Panc1 (cell line): Measurements from ENCODE around the gene ONECUT2. TPM values are rescaled to one million over a fixed set of nuclear protein-coding genes. Genes with fewer than 3 reads are reported as not detected.
"Not testable (repeated sequence)": the region's sequence is repeated elsewhere in the genome, so short reads cannot be mapped to it uniquely, and the experiment has no call there.

Experiments used
- ATAC-seq: fragments of 200-7000 bp; cut with Tn5 transposase; 2 replicates; pipeline ENCODE4 v1.9.1; 2020; ENCODE audit warnings: mild to moderate bottlenecking, moderate library complexity
- BruUV-seq: library from RNA; stranded (reverse); fragments of 400-500 nt; replicated peaks from 2 replicates; lab custom pipeline; 2021; lab: Mats Ljungman, UMichigan
- CTCF ChIA-PET: fragments of 300-600 bp; sonication (Branson Sonifier 250); formaldehyde crosslinking; loops from one replicate; lab custom pipeline; 2022; ENCODE audit warnings: antibody characterized with exemption; lab: Charles Lee
- POLR2A ChIA-PET: fragments of 300-600 bp; sonication (Branson Sonifier 250); formaldehyde crosslinking; loops from one replicate; lab custom pipeline; 2022; ENCODE audit warnings: antibody characterized with exemption; lab: Charles Lee
- DNase-seq: peaks from one replicate; pipeline ENCODE4 v3.0.0-alpha.2; 2010; ENCODE audit warnings: low read depth, low spot score
- H3K27ac ChIP-seq: 2 replicates; pipeline ENCODE4 v1.5.1; 2011; ENCODE audit warnings: mild to moderate bottlenecking, low read length, inconsistent platforms
- H3K27me3 ChIP-seq: fragments of 200-500 bp; sonication (Bioruptor generic); 2 replicates; pipeline ENCODE4 v1.6.0; 2014; ENCODE audit warnings: low read length, inconsistent platforms; ENCODE audit not compliant: control insufficient read depth, insufficient read depth
- H3K36me3 ChIP-seq: fragments of 200-500 bp; sonication (Bioruptor generic); 2 replicates; pipeline ENCODE4 v1.5.1; 2014; ENCODE audit warnings: inconsistent platforms, mild to moderate bottlenecking, low read length, moderate library complexity; ENCODE audit not compliant: control insufficient read depth, insufficient read depth
- H3K4me1 ChIP-seq: 2 replicates; pipeline ENCODE4 v1.5.1; 2011; ENCODE audit warnings: inconsistent platforms, mild to moderate bottlenecking, low read length, moderate library complexity; ENCODE audit not compliant: control insufficient read depth, insufficient read depth
- H3K4me3 ChIP-seq, 2 experiments: 2 replicates each; pipeline ENCODE4 v1.5.1; 2011 to 2012; ENCODE audit warnings: low read depth in 2 of 2, low read length in 2 of 2, mild to moderate bottlenecking in 2 of 2, inconsistent platforms in 1 of 2, moderate library complexity in 1 of 2
- H3K9me3 ChIP-seq: fragments of 200-500 bp; sonication (Bioruptor generic); 2 replicates; pipeline ENCODE4 v1.5.1; 2014; ENCODE audit warnings: low read depth, mild to moderate bottlenecking, inconsistent platforms, low read length, moderate library complexity; ENCODE audit not compliant: control insufficient read depth, insufficient read depth
- POLR2AphosphoS5 ChIP-seq: IDR thresholded peaks from 2 replicates; pipeline ENCODE4 v1.6.1; 2012; ENCODE audit warnings: mild to moderate bottlenecking, low read depth, low read length, moderate library complexity
- SIN3A ChIP-seq: IDR thresholded peaks from 2 replicates; pipeline ENCODE4 v1.6.1; 2012; ENCODE audit warnings: low read depth, mild to moderate bottlenecking, low read length, moderate library complexity, borderline replicate concordance; ENCODE audit not compliant: insufficient read depth
- TCF7L2 ChIP-seq: IDR thresholded peaks from 2 replicates; pipeline ENCODE4 v1.6.1; 2011; ENCODE audit warnings: mild to moderate bottlenecking, low read depth, low read length, inconsistent platforms
- in situ Hi-C: cut with HindIII; loops from 2 replicates; pipeline ENCODE4 v1.10.0; 2016; ENCODE audit warnings: low sequenced_read_pairs, low pct_unique_long_range_greater_than_20kb
- intact Hi-C: fragments of 100-400 bp; cut with micrococcal nuclease; formaldehyde crosslinking; loops from one replicate; pipeline ENCODE4 v1.10.0; 2022; ENCODE audit not compliant: unreplicated experiment
- total RNA-seq: library from RNA; stranded (reverse); gene quantifications from one replicate; pipeline ENCODE4 v1.2.1, GENCODE V29; 2021; ENCODE audit not compliant: unreplicated experiment
- TF ChIP-seq, protein P1 (sequence below): fragments of 450-650 bp; IDR thresholded peaks from 2 replicates; pipeline ENCODE4 v1.5.1; 2017; ENCODE audit warnings: mild to moderate bottlenecking
- TF ChIP-seq, protein P2 (sequence below), 2 experiments: IDR thresholded peaks; 2 replicates each; pipeline ENCODE4 v1.6.1; 2011 to 2012; ENCODE audit warnings: low read depth in 2 of 2, control low read depth in 1 of 2, low read length in 1 of 2, mild to moderate bottlenecking in 1 of 2, moderate library complexity in 1 of 2; ENCODE audit not compliant: insufficient read depth in 1 of 2

Gene ONECUT2
- total RNA-seq, 1 experiment from 2014 or later, result 0.59 TPM

DNA sequence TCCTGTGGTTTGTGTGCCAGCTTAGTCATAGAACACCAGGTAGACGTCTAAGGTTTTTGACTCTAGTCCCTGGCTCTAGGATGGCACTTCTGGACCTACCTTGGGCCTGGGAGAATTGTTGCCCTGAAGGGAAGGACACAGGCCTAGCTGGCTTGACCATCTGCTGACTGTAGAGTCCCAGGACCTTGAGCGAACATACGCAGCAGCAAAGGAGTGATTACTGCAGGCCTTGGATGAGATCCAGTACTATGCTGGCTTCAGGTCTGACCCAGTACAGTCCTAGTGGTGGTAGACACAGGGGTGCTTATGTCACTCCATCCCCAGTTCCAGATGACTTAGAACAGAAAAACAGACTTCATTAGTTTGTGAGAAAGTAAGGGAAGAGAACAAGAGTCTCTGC is 45.1 kb upstream of the ONECUT2 start:
- CTCF ChIA-PET, result no interaction called here
- POLR2A ChIA-PET, result no interaction called here
- no peaks in the 10 kb centered on the region for H3K4me1 ChIP-seq
- DNase-seq (no peak), ATAC-seq (no peak)
- no peak overlapping the region for H3K4me3 ChIP-seq
- H3K9me3 ChIP-seq, result no peaks in the 10 kb centered on the region
- intact Hi-C loops, result no loop called here
- no peak for TF ChIP-seq SIN3A
- in situ Hi-C loops, result no loop called here
- no peaks in the 10 kb centered on the region for H3K27me3 ChIP-seq
- H3K36me3 ChIP-seq, result no peaks in the 10 kb centered on the region
- BruUV-seq, result no TSS peak
- H3K27ac ChIP-seq, result no peak overlapping the region

DNA sequence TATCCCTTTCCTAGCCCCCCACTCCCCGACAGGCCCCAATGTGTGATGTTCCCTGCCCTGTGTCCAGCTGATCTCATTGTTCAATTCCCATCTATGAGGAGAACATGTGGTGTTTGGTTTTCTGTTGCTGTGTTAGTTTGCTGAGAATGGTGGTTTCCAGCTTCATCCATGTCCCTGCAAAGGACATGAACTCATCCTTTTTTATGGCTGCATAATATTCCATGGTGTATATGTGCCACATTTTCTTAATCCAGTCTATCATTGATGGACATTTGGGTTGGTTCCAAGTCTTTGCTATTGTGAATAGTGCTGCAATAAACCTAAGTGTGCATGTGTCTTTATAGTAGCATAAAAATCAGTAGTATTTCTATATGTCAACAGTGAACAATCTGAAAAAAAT is 40.4 kb upstream of the ONECUT2 start:
- in situ Hi-C loops, H3K4me1 ChIP-seq, H3K27me3 ChIP-seq, H3K36me3 ChIP-seq, H3K9me3 ChIP-seq, BruUV-seq, intact Hi-C loops, DNase-seq, CTCF ChIA-PET, POLR2A ChIA-PET, H3K27ac ChIP-seq, ATAC-seq, H3K4me3 ChIP-seq: not testable (repeated sequence)

DNA sequence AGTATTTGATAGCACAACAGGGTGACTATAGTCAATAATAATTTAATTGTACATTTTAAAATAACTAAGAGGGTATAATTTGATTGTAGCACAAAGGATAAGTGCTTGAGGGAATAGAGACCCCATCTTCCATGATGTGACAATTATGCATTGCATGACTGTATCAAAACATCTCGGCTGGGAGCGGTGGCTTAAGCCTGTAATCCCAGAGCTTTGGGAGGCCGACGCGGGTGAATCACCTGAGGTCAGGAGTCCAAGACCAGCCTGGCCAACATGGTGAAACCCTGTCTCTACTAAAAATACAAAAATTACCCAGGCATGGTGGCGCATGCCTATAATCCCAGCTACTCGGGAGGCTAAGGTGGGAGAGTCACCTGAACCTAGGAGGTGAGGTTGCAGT is 38.3 kb upstream of the ONECUT2 start:
- POLR2A ChIA-PET, result interaction anchor here (0.6 kb wide), 1 partner anchor 23 kb away, joined by 5 read pairs; no protein-coding TSS in a partner anchor
- H3K27me3 ChIP-seq, CTCF ChIA-PET, H3K4me3 ChIP-seq, intact Hi-C loops, H3K9me3 ChIP-seq, in situ Hi-C loops, H3K4me1 ChIP-seq, H3K27ac ChIP-seq, DNase-seq, BruUV-seq, ATAC-seq, H3K36me3 ChIP-seq: not testable (repeated sequence)

DNA sequence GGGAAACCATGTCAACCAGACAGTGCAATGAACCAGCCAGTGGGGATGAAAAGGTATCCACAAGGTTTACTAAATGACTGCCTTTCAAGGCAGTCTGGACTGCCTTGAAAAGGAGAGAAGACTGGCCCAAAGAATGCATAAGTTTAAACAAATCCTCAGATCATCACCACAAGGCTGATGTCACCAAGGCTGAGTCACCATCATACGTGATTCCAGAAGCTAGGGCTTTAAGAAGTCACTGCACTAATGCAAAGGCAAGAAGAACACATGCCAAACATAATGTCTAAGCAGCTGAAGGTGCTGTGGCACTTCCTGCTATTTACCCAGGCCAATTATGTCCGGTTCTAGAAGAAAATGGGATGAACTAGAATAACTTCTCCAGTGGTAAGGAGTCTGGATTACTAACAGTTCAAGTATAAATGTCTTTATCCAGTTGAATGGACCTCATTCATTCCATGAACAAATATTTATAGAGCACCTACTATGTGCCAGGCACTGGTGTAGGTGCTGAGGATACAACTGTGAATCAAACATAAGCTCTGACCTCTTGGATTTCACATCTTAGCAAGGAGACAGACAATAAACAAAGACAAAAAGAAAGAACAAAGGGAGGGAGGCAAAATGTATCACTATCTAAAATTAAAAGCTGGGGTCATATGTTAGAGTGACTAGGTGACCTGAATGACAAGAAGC is 37.6 kb upstream of the ONECUT2 start:
- Histone ChIP-seq H3K27ac (no peak overlapping the region), H3K4me1 (no peaks in the 10 kb centered on the region), H3K9me3 (no peaks in the 10 kb centered on the region), H3K4me3 (no peak overlapping the region), H3K36me3 (no peaks in the 10 kb centered on the region), H3K27me3 (no peaks in the 10 kb centered on the region)
- no peak for ATAC-seq
- TF ChIP-seq, protein P1, sequence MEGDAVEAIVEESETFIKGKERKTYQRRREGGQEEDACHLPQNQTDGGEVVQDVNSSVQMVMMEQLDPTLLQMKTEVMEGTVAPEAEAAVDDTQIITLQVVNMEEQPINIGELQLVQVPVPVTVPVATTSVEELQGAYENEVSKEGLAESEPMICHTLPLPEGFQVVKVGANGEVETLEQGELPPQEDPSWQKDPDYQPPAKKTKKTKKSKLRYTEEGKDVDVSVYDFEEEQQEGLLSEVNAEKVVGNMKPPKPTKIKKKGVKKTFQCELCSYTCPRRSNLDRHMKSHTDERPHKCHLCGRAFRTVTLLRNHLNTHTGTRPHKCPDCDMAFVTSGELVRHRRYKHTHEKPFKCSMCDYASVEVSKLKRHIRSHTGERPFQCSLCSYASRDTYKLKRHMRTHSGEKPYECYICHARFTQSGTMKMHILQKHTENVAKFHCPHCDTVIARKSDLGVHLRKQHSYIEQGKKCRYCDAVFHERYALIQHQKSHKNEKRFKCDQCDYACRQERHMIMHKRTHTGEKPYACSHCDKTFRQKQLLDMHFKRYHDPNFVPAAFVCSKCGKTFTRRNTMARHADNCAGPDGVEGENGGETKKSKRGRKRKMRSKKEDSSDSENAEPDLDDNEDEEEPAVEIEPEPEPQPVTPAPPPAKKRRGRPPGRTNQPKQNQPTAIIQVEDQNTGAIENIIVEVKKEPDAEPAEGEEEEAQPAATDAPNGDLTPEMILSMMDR, result no peak
- no peak for TF ChIP-seq POLR2AphosphoS5
- no peak for TF ChIP-seq TCF7L2
- TF ChIP-seq, protein P2, sequence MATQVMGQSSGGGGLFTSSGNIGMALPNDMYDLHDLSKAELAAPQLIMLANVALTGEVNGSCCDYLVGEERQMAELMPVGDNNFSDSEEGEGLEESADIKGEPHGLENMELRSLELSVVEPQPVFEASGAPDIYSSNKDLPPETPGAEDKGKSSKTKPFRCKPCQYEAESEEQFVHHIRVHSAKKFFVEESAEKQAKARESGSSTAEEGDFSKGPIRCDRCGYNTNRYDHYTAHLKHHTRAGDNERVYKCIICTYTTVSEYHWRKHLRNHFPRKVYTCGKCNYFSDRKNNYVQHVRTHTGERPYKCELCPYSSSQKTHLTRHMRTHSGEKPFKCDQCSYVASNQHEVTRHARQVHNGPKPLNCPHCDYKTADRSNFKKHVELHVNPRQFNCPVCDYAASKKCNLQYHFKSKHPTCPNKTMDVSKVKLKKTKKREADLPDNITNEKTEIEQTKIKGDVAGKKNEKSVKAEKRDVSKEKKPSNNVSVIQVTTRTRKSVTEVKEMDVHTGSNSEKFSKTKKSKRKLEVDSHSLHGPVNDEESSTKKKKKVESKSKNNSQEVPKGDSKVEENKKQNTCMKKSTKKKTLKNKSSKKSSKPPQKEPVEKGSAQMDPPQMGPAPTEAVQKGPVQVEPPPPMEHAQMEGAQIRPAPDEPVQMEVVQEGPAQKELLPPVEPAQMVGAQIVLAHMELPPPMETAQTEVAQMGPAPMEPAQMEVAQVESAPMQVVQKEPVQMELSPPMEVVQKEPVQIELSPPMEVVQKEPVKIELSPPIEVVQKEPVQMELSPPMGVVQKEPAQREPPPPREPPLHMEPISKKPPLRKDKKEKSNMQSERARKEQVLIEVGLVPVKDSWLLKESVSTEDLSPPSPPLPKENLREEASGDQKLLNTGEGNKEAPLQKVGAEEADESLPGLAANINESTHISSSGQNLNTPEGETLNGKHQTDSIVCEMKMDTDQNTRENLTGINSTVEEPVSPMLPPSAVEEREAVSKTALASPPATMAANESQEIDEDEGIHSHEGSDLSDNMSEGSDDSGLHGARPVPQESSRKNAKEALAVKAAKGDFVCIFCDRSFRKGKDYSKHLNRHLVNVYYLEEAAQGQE (IDR thresholded peaks at IDR 0.05; ENCODE audit: insufficient read depth in 1 of 2, low read depth in 2 of 2, low read length in 1 of 2), result no peak
- TF ChIP-seq SIN3A, result no peak
- in situ Hi-C loops (no loop called here), intact Hi-C loops (no loop called here)
- ChIA-PET CTCF (no interaction called here), POLR2A (no interaction called here)
- BruUV-seq, result no TSS peak
- DNase-seq, result peak; percentile 10
